A549 (cell line): ENCODE measurements around the gene SERPINB11.

Experiments used
- KDM1A ChIP-seq: fragments of 200-600 bp; sonication (generic); IDR thresholded peaks from 2 replicates; pipeline ENCODE4 v1.6.1; 2016; ENCODE audit warnings: low read depth, mild to moderate bottlenecking
- TF ChIP-seq, protein P1 (sequence below): fragments of >200 bp; sonication (Bioruptor Twin); formaldehyde crosslinking; IDR thresholded peaks from 3 replicates; pipeline ENCODE4 v1.5.1; 2016

DNA sequence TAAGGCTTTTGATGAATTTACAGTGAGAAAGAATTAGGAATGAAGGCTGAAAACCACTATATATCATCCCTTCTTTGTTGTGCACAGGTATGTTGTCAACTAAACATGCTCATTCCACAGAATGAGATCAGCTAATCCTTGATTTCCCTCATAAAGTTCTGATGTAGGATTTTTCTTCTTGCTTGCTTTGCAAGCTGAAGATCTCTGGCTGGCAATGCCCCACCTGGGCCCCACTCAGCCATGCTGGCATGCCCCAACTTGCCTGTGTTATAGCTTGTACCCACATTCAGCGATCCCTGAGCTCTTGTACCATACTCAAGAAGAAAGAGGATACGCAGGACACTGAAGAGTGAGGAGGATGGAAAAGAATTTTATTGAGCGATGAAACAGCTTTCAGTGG is 18.0 kb upstream of the SERPINB11 start:
- TF ChIP-seq KDM1A, result no peak
- TF ChIP-seq, protein P1, sequence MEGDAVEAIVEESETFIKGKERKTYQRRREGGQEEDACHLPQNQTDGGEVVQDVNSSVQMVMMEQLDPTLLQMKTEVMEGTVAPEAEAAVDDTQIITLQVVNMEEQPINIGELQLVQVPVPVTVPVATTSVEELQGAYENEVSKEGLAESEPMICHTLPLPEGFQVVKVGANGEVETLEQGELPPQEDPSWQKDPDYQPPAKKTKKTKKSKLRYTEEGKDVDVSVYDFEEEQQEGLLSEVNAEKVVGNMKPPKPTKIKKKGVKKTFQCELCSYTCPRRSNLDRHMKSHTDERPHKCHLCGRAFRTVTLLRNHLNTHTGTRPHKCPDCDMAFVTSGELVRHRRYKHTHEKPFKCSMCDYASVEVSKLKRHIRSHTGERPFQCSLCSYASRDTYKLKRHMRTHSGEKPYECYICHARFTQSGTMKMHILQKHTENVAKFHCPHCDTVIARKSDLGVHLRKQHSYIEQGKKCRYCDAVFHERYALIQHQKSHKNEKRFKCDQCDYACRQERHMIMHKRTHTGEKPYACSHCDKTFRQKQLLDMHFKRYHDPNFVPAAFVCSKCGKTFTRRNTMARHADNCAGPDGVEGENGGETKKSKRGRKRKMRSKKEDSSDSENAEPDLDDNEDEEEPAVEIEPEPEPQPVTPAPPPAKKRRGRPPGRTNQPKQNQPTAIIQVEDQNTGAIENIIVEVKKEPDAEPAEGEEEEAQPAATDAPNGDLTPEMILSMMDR, result no peak
